GM23248 (cell line): ENCODE data around the gene ZSWIM6.

Source experiments
- EZH2 ChIP-seq: fragments of 200-600 bp; sonication (generic); IDR thresholded peaks from 2 replicates; pipeline ENCODE4 v1.6.1; 2018; ENCODE audit warnings: antibody characterized with exemption, mild to moderate bottlenecking; ENCODE audit not compliant: insufficient read depth, poor library complexity, severe bottlenecking
- EZH2phosphoT487 ChIP-seq: fragments of 200-600 bp; sonication (generic); IDR thresholded peaks from 2 replicates; pipeline ENCODE4 v1.6.1; 2018; ENCODE audit warnings: antibody characterized with exemption, moderate library complexity, mild to moderate bottlenecking, low read depth; ENCODE audit not compliant: insufficient read depth

- TF ChIP-seq EZH2 (no peak), EZH2phosphoT487 (no peak)
Observed at GRCh38 chr5:61563401-61563800, 231.3 kb downstream of the ZSWIM6 start.
